Islet of Langerhans (tissue), 1 donor: ENCODE data around the gene DDX28.

Experiments
- FAIRE-seq: peaks from one replicate; lab custom pipeline; 2011; peaks lifted over from hg19 to GRCh38; lab: Jason Lieb, UNC

DDX28 gene

GRCh38 chr16:68022728-68023537 lies at the start of gene DDX28, which contains the start of gene DUS2:
TSS of gene DDX28 (minus strand) at chr16:68023232. CDS start at chr16:68023202, 30 bp downstream.
TSS of gene DUS2 (plus strand) at chr16:68023284. CDS start at chr16:68038024, 14,740 bp downstream.
- no peak for FAIRE-seq

GRCh38 chr16:68072038-68072695 lies 49.1 kb upstream of the DDX28 start:
- no peak for FAIRE-seq

- FAIRE-seq = no peak
Observed at GRCh38 chr16:68071518-68071901, 48.5 kb upstream of the DDX28 start.

GRCh38 chr16:68070806-68071517 lies 47.9 kb upstream of the DDX28 start:
- FAIRE-seq = no peak

- no peak for FAIRE-seq
Observed at GRCh38 chr16:68070249-68070730, 47.3 kb upstream of the DDX28 start.

GRCh38 chr16:68069511-68070248 lies 46.6 kb upstream of the DDX28 start:
- FAIRE-seq = no peak

GRCh38 chr16:68068926-68069325 lies 45.9 kb upstream of the DDX28 start:
- no peak for FAIRE-seq

- no peak for FAIRE-seq
Observed at GRCh38 chr16:68066763-68067162, 43.7 kb upstream of the DDX28 start.

GRCh38 chr16:68065716-68066305 lies 42.8 kb upstream of the DDX28 start:
- no peak for FAIRE-seq

- no peak for FAIRE-seq
Observed at GRCh38 chr16:68064791-68065365, 41.8 kb upstream of the DDX28 start.

- FAIRE-seq = no peak
Observed at GRCh38 chr16:68062910-68063393, 39.9 kb upstream of the DDX28 start.

GRCh38 chr16:68061396-68061795 lies 38.4 kb upstream of the DDX28 start:
- FAIRE-seq = no peak

- no peak for FAIRE-seq
Observed at GRCh38 chr16:68059804-68060203, 36.8 kb upstream of the DDX28 start.

GRCh38 chr16:68055395-68055794 lies 32.4 kb upstream of the DDX28 start:
- FAIRE-seq = no peak

GRCh38 chr16:68049449-68049848 lies 26.4 kb upstream of the DDX28 start:
- FAIRE-seq = no peak

- FAIRE-seq = no peak
Observed at GRCh38 chr16:68047987-68048386, 25.0 kb upstream of the DDX28 start.

- no peak for FAIRE-seq
Observed at GRCh38 chr16:68046106-68046505, 23.1 kb upstream of the DDX28 start.

- no peak for FAIRE-seq
Observed at GRCh38 chr16:68041783-68042182, 18.8 kb upstream of the DDX28 start.

GRCh38 chr16:68040506-68041288 lies 17.7 kb upstream of the DDX28 start:
- FAIRE-seq = no peak

- no peak for FAIRE-seq
Observed at GRCh38 chr16:68037841-68038597, 15.0 kb upstream of the DDX28 start.
